ENCODE results near the gene DNAH9.

DNA sequence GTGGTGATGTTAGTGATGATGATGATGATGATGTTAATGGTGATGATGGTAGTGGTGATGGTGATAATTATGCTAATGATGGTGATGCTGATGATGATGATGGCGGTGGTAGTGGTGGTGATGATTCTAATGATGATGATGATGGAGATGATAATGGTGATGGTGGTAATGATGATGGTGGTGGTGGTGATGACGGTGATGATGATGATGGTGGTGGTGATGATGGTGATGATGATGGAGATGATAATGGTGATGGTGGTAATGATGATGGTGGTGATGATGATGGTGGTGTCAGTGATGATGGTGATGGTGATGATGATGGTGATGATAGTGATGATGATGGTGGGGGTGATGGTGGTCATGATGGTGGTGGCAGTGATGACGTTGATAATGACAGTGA, 132.5 kb downstream of the DNAH9 start:
- TF ChIP-seq, protein P1, sequence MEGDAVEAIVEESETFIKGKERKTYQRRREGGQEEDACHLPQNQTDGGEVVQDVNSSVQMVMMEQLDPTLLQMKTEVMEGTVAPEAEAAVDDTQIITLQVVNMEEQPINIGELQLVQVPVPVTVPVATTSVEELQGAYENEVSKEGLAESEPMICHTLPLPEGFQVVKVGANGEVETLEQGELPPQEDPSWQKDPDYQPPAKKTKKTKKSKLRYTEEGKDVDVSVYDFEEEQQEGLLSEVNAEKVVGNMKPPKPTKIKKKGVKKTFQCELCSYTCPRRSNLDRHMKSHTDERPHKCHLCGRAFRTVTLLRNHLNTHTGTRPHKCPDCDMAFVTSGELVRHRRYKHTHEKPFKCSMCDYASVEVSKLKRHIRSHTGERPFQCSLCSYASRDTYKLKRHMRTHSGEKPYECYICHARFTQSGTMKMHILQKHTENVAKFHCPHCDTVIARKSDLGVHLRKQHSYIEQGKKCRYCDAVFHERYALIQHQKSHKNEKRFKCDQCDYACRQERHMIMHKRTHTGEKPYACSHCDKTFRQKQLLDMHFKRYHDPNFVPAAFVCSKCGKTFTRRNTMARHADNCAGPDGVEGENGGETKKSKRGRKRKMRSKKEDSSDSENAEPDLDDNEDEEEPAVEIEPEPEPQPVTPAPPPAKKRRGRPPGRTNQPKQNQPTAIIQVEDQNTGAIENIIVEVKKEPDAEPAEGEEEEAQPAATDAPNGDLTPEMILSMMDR (IDR thresholded peaks at IDR 0.05), result no peak
- no peak for TF ChIP-seq POLR2A (IDR thresholded peaks at IDR 0.05)
